HEK293T (cell line): Measurements from ENCODE around the gene CLEC18C.
"Not testable (repeated sequence)": the region's sequence is repeated elsewhere in the genome, so short reads cannot be mapped to it uniquely, and the experiment has no call there.

ENCODE experiments used
- ARNT ChIP-seq: fragments of 450-650 bp; IDR thresholded peaks from 2 replicates; pipeline ENCODE4 v1.6.1; 2017; ENCODE audit warnings: mild to moderate bottlenecking
- BHLHE40 ChIP-seq: fragments of 450-650 bp; IDR thresholded peaks from 2 replicates; pipeline ENCODE4 v1.6.1; 2016; ENCODE audit warnings: mild to moderate bottlenecking, moderate library complexity, borderline replicate concordance
- ELF4 ChIP-seq: fragments of 450-650 bp; IDR thresholded peaks from 2 replicates; pipeline ENCODE4 v1.6.1; 2017; ENCODE audit warnings: antibody characterized with exemption
- FOXA1 ChIP-seq: fragments of 450-650 bp; IDR thresholded peaks from 2 replicates; pipeline ENCODE4 v1.6.1; 2016; ENCODE audit warnings: mild to moderate bottlenecking
- FOXK2 ChIP-seq: fragments of 450-650 bp; IDR thresholded peaks from 2 replicates; pipeline ENCODE4 v1.6.1; 2016; ENCODE audit warnings: mild to moderate bottlenecking
- FOXM1 ChIP-seq: fragments of 450-650 bp; IDR thresholded peaks from 2 replicates; pipeline ENCODE4 v1.6.1; 2017; ENCODE audit warnings: mild to moderate bottlenecking, borderline replicate concordance
- HDGF ChIP-seq: fragments of 450-650 bp; IDR thresholded peaks from 2 replicates; pipeline ENCODE4 v1.6.1; 2017; ENCODE audit warnings: antibody characterized with exemption, borderline replicate concordance
- SP1 ChIP-seq: fragments of 450-650 bp; IDR thresholded peaks from 2 replicates; pipeline ENCODE4 v1.6.1; 2017
- SUZ12 ChIP-seq: fragments of 450-650 bp; IDR thresholded peaks from 2 replicates; pipeline ENCODE4 v1.6.1; 2016; ENCODE audit warnings: mild to moderate bottlenecking
- TARDBP ChIP-seq: fragments of 450-650 bp; IDR thresholded peaks from 2 replicates; pipeline ENCODE4 v1.6.1; 2016
- ZNF384 ChIP-seq: fragments of 450-650 bp; IDR thresholded peaks from 2 replicates; pipeline ENCODE4 v1.6.1; 2016
- TF ChIP-seq, protein P1 (sequence below): fragments of 450-650 bp; IDR thresholded peaks from 2 replicates; pipeline ENCODE4 v1.6.1; 2016

DNA sequence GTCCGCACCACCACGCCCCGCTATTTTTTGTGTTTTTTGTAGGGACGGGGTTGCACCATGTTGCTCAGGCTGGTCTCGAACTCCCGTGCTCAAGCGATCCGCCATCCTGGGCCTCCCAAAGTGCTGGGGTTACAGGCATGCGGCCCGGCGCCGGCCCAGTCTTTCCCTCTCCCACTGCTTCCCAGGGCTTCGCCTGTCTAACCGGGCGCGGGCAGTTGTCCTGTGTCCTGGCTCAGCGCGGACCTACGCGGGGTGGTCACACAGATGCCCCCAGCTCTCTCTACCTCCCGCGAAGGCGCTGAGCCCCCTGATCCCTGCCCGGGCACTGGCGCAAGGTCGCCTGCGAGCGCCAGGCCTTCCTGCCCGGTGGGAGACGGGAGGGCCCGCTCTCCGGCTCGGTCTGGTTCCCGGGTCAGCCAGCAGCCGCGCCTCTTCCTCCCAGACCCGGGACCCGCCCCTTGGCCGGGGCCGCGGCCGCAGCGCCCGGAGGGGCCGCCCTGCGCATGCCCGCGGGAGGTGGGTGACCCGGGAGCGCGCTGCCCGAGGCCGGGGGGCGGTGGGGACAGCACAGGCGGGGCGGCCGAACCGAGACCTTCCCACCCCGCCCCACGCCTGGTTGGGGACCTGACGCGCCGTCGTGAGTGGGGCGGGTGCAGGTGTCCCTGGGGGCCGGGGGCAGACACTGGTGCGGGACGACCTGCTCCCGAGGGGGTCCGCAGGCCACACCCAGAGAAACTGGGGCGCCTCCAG is 14.4 kb downstream of the CLEC18C start:
- TF ChIP-seq FOXK2, FOXM1, SP1, ZNF384, FOXA1, TARDBP, BHLHE40, ARNT, SUZ12, HDGF, ELF4: not testable (repeated sequence)
- TF ChIP-seq, protein P1, sequence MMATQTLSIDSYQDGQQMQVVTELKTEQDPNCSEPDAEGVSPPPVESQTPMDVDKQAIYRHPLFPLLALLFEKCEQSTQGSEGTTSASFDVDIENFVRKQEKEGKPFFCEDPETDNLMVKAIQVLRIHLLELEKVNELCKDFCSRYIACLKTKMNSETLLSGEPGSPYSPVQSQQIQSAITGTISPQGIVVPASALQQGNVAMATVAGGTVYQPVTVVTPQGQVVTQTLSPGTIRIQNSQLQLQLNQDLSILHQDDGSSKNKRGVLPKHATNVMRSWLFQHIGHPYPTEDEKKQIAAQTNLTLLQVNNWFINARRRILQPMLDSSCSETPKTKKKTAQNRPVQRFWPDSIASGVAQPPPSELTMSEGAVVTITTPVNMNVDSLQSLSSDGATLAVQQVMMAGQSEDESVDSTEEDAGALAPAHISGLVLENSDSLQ, result not testable (repeated sequence)
